Activated T-helper 1 cell treated with anti-CD3 and anti-CD28 coated beads, Interleukin-2, amount 50 U/mL, for 16 hours (primary cell): ENCODE measurements around the gene ADAMTS20.

Experiments
- DNase-seq, 2 donors: peaks; one replicate each; pipeline ENCODE4 v3.0.0-alpha.2; 2020; ENCODE audit warnings: low read depth in 1 of 2, low spot score in 1 of 2

The ADAMTS20 gene

DNA sequence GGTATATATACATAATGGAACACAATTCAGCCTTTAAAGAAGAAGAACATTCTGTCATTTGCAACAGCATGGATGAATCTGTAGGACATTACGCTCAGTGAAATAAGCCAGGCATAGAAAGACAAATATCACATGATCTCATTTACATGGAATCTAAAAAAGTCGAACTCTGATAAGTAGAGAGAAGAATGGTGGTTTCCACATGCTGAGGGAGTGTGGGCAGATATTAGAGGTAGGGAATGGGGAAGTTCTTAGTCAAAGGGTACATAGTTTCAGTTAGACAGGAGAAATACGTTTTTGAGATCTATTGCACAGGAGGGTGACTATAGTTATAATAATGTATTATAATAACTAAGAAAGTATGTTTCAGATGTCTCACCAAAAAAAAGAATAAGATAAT, 71.4 kb downstream of the ADAMTS20 start:
- no peak for DNase-seq

DNA sequence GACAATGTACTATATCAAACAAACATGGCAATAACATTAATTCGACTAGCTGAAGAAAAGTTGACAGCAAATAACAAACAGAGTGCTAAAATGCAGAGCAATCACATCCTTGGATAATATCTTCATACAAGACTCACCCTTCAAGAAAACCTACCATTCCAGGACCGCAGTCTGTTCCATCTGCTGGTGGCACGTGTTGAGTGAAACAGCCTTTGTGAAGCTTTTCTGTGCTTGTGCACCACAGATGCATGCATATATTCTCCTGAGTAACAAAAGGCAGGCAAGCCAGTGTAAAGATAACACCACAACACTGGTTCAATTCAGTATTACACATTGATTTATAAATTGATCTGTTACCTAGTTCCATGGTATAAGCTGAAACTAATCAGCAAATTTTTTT, 89.3 kb downstream of the ADAMTS20 start:
- no peak for DNase-seq

DNA sequence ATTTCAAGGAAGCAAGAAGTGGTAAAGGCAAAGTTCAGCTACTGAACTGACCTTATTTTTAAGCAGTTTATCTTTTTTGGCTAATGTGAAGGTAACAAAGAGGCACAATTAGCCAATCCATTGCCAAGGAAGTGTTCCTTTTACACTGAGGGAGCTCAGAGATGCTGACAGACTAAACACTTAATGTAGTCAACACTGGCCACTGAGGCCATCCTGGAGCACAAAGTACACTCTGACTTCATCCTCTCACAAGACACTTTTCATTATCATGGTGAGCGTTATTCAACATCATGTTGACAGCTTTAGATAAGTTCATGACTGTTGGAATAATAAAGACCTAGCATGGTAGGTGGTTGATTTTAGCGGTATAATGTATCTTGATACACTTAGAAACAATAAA, 89.9 kb downstream of the ADAMTS20 start:
- DNase-seq: no peak

DNA sequence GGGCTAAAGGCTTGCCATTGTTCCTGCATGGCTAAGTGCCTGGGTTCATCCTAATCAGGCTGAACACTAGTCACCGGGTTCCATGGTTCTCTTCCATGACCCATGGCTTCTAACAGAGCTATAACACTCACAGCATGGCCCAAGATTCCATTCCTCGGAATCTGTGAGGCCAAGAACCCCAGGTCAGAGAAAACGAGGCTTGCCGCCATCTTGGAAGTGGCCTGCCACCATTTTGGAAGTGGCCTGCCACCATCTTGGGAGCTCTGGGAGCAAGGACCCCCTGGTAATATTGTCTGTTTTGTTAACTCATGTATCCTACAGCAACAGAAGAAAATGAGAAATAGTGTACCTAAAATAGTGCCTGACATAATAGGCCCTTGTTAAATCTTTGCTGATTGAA, 92.7 kb downstream of the ADAMTS20 start:
- DNase-seq: no peak

DNA sequence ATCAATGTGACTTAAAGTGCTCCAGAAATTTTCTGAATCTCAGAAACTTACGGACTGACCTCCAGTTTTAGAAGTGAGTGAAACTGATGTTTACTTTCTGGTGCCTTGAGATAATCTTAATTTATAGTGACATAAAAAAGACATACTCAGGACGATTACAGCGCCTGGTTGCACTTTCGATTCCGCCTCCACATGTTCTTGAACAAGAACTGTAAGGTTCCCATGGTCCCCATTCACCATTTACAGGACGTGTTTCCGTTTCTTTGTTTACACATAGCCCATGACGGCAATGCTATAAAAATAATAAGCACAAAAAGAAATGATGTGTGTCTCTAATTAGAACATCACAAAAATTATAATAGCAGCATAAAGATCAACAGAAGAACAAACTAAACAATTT, 98.2 kb downstream of the ADAMTS20 start:
- DNase-seq: no peak

DNA sequence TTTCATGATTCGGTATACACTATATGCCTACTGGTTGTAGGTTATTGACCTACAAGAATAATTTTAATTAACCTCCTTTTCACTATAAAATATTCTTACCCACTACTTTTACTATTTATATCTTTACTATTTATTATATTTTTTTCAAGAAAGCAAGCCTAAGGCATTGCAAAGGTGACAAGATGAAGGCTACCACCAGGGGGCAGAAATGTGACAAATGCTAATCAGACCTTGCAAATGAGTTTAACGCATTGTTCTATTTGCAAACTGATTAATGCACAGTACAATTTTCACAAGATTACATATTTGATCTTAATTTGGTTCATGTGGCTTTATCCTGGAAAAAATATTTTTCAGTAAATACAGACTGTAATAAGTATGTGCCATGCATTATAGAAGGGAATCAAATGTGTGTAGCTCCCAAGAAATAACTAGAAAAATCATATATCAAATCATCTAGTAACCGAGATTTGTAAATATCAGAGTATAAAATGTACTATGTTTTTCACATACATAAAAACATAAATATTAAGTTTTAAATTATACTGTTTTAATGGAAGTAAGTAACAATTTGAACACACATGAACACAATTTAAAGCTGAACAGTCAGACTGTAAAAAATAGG, 107.0 kb downstream of the ADAMTS20 start:
- peak in 1 of 2 donors; percentile 11 for DNase-seq

DNA sequence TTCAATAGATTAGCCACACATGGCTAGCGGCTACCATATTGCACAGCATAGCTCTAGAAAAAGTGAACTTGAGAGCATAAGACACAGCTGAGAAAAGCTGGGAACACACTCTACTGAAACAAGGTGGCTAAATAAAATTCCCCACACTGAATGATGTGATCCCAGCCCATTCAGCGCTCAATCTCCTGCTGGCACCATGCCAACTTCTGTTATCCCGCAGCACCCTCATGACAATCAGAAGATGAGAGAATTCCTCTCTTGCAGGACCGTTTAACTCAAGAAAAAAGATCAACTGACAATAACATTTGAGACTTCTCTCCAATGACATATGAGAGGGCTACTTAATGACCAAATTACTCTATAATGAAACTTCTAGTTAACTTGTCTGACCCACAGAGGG, 115.4 kb downstream of the ADAMTS20 start:
- DNase-seq: no peak

DNA sequence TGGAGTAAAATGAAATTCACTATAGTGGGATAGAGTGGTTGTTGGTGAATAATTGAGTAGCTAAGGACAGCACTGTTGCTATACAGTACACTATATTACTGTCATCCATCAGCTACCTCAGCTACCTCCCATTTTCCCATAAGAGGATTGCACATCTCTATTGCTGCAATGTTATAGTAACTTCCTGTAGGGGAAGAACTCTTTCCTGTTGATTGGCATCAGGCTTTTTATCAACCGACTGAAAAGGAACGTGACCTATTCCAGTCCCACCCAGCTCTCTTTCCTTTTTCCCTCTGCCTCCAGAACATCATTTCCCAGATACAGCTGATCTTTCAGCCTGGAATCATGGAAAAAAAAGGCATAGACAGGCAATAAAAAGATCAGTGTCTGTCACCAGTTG, 117.4 kb downstream of the ADAMTS20 start:
- no peak for DNase-seq

DNA sequence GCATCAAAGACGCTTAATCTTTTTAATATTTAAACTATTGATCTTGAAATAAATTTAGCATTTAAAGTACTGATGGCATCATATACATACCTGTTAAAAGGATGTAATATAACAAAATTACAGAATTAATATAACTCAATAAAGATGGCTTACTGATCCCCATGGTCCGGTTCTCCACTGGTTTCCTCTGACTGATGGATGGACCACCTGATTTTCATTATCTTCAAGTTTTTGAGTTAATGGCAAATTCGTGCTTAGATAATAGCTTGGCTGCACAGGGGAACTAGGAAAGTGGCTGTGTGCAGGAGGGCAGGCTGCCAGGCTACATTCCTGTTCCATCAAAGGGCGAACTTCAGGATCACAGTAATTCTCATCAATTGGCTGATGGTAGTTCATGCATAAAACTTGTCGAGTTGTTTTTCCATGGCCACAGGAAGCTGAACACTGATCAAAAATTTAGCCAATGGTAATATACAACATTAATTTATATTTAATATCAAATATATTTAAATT, 123.9 kb downstream of the ADAMTS20 start:
- DNase-seq: no peak

DNA sequence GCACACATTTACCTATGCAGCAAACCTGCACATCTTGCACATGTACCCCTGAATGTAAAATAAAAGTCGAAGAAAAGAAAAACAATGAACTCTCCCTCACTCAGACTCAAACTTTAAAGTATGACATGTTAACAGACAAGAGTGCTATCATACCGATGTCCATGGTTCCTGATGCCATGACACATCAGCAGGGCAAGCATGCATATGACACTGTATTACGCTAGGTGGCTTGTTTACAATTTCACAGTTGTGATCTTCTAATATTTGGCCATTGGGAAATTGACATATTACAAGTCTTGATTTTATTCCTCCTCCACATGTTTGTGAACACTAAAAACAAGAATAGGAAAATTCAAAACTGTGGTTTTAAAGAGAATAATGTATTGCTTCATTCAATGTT, 126.6 kb downstream of the ADAMTS20 start:
- no peak for DNase-seq

DNA sequence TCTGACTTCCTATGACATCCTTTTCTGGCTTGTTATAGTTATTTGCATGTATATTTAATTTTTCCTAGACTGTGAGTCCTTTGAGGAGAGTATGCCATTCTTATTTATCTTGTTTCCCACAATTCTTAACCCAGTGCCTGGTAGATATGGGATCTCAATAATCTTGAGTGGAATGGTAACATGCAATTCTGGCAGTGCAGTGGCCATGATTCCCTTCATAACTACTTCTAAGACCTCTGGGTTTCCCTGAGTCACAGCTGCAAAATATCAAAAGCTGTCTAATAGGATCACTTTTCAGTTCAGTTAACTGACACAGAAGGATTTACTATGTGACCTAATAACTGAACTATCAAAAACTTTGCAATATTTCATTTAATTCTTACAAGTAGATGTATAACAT, 135.0 kb downstream of the ADAMTS20 start:
- DNase-seq: no peak

DNA sequence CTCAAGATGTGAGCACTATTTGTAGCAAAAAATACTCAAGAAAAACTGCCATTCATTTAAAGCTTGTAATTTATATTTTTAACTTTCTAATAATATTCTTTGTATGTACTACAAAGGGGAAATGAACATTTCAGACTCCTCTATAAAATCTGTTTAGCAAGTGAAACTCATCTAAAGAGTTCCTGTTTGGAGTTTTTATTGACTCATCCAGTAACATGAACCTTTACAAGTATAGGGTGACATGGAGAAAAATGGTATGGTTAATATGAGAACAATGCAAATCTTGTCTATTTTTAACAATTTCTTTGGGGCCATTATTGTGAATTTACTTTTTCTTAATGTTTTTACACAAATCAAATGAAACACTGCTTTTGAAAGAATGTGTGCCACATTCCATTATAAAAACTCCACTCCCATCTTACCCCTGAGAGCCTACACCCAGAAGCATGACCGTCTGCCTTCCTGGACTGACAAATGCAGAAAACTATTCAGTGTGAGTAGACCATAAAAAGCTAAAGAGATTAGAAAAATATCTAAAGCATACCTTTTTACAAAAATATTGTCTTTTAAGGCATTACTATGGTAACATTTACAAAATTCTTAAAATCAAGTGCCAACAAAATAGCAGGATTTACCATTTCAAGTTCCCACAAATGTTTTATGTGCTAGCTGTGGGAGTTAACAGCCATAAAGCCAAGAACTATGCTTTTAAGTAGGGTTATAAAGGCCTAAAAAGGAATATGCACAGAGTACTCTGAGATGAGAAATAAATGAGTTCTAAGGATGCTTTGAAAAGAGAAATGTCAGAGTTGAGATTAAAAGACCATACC, 144.0 kb downstream of the ADAMTS20 start:
- no peak for DNase-seq

DNA sequence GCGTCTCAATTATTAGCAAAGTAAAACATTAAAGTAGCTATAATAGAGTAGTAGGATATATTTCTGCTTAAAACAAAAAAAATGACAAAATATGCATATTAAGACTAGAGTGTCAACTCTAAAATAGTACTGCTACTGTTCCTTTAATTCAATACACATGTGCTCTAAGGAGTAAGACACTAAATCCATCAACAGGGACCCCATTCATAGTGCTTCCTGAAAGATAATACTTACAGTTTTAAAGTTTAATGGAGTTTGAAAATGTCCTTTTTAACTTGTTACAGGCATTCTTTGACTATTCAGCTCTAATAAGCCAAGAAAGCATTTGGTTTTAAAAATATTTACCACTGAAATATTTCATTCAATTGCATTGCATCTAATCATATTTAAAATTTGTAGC, 145.2 kb downstream of the ADAMTS20 start:
- DNase-seq: no peak

DNA sequence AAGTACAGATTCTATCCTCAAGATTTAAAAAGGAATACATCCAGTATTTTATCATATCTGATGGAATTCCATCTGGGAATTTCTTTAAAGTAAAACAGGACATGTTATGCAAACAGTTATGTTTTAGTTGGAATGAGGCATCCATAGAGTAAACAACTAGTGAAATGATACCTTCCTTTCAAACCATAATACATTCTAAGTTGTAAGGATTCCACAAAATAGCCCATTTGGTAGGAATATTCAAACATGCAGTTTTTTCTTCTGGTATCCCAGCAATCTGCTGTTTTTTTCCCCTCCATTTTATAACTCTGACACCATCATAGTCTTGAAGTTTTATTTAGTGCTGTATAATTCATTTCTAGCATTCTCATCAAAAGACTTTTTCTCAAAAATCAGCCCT, 149.6 kb downstream of the ADAMTS20 start:
- DNase-seq: no peak

DNA sequence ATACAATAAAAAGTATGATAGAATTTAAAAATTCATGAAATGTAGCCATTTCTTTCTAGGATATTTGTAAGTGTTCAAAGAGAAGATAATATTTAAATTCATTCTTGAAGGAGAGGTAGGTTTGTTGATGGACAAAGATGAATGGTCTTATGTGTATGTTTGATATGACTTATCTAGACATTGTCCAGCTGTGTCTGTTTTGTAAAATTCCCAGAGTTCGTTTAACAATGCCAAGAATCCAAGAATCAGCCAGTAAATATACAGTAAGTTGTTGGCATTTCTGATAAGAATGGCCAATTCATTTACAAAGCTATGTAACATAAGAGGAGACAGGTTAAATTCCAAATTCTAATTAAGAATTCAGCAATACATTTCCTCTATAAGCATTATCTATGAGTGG, 150.9 kb downstream of the ADAMTS20 start:
- DNase-seq: no peak

DNA sequence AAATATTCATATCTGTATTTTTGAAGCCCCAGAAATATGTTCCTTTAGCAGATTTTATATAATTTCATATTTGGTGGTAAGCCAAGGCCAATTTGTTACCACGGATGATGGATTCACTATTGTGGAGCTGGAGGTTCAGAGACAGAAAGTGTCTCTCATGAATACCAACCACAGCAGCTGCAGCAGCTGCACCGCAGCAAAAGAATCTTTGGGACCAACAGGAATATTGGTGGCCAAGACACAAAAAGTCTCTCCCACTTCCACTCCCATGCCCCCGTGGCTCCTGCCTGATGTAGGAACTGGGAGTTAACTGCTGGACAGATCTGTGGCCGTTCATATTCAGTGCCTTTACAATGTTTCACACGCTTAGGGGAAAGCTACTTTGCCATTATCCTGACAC, 155.3 kb downstream of the ADAMTS20 start:
- DNase-seq: no peak

DNA sequence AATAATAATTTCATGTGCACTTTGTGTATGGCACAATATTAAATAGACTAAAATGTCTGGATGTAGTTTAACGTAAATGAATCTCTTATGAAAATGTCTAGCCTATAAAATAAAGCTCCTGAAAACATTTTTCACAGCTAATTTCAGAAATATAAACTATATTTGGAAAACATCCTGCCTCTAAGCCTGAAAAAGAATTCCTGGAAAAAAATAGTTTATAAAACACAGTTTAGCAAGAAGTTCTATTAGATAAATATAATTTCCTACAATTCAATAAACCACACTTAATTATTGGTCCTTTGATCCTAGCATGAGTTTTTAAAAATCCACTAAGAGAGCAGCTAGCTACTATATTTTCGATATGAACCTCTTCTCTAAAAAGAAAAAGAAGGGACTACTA, 159.9 kb downstream of the ADAMTS20 start:
- no peak for DNase-seq

DNA sequence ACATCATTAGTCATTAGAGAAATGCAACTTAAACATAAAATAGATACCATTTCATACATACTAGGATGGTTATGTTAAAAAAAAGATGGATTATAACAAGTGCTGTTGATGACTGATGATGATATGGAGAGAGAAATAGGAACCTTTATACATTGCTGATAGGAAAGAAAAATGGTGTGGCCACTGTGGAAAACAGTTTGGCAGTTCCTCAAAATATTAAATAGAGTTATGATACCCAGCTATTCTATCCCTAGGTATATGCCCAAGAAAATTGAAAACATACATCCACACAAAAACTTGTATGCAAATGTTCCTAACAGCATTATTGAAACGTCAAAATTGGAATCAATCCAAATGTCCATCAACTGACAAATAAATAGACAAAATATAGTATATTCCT, 170.1 kb downstream of the ADAMTS20 start:
- no peak for DNase-seq

DNA sequence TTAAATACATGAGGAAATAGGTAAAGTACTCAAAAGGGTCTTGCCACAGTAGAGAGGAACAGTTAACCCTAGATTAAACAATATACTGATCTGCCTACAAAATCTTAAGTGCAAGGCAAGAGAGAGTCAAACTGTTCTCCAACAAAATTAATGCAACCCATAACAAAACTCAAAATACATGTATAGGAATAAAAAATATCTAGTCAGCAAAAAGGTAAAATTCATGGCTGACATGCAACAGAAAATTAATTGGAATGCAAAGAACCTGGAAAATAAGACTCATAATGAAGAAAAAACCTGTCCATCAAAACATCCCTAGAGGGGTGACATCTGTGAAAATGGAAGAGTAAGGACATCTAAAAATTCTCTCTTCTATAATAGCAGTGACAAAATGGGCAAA, 173.6 kb downstream of the ADAMTS20 start:
- no peak for DNase-seq

DNA sequence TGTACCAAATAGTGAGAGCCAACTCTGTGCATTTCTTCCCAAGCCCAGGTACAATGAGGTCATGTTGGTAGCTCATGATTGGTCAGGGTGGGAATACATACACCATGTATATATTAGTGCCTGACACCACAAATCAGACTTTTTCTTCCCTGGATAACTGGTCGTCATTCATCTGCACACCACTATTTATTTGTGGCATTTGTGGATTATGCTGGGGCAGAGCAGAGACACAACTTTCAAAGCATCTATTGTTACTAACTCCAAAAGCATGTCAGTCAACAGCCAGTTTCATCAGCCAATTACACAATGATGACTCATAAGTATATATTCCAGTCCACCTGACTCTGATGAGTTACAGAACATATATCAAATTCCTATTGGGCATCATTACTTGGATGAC, 181.7 kb downstream of the ADAMTS20 start:
- no peak for DNase-seq

DNA sequence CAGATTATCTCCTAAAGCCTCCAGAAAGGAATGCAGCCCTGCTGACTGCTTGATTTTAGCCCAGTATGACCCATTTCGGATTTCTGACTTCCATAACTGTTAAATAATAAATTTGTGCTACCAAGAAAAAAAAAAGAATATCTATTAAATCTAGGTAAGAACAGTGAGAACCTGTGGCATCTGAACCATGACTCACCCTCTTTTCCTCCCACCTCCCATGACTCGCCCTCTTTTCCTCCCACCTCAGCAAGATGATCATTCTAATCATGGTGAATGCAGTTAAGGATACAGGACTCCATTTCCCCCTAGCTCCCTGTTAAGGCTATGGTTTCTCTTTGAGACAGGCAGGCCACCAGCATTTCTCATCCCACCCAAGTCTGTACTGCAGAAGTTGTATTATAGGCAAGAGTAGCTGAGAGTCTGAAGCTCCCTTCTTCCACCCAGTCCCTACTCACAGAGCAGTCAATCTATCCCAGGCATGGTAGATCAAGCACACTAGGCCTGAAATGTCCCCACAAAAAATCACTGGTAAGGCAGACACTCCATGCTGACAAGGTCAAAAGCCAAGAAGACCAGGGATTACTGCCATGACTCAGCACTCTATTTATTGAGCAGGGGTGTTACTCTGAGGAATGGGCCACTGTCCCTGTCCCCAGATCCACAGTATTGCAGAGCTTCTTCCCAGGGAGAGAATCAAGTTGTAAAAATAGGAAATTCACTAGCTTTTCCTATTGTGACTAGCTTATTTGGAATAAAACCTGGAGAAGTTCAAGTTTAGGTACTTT, 188.9 kb downstream of the ADAMTS20 start:
- no peak for DNase-seq
